Neural cell (in vitro differentiated cells): ENCODE measurements around the gene GZMM.

ENCODE experiments used
- RAD21 ChIP-seq: fragments of 450-650 bp; conservative IDR thresholded peaks from 2 replicates; pipeline ENCODE4 v1.6.1; 2014; ENCODE audit warnings: antibody characterized with exemption, mild to moderate bottlenecking, moderate library complexity
- TF ChIP-seq, protein P1 (sequence below): fragments of 450-650 bp; IDR thresholded peaks from 2 replicates; pipeline ENCODE4 v1.5.1; 2014; ENCODE audit warnings: antibody characterized with exemption, mild to moderate bottlenecking, moderate library complexity; ENCODE audit not compliant: poor library complexity, severe bottlenecking

DNA sequence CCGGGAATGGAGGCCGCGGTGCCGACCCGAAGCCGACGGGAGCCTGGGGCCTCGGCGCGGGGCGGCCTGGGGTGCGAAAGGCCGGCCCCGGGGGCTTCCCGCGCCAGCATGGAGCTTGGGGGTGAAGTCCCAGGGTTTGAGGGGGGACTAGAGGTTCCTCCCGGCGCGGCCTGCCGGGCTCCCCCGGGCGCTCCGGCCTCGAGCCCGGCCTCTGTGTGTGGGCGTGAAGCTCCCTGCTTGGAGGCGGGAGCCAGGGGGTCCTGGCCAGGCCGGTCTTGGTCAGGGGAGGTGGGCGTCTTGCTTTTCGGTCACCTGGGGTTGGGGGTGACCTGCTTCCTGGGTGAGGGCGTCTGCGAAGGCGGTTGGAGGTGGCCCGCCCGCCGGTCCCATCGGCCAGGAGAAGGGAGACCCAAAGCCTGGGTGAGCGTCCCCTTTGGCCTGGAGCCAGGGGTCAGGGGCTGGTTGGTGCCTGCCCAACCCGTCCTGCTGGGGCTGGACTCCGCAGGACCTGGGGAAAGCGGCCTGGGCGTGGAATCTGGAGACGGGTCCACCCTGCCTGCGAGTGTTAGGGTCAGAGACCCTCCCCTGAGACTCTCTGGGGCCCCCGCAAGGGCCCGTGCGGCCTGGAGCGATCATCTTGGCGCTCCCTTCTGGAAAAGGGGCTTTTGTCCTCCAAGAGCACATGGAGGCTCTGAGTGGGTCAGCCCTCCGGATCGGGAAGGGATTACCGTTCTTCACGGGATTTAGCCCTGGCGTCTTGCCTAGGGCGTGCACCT lies 29.1 kb downstream of the GZMM start:
- no peak for TF ChIP-seq RAD21
- TF ChIP-seq, protein P1, sequence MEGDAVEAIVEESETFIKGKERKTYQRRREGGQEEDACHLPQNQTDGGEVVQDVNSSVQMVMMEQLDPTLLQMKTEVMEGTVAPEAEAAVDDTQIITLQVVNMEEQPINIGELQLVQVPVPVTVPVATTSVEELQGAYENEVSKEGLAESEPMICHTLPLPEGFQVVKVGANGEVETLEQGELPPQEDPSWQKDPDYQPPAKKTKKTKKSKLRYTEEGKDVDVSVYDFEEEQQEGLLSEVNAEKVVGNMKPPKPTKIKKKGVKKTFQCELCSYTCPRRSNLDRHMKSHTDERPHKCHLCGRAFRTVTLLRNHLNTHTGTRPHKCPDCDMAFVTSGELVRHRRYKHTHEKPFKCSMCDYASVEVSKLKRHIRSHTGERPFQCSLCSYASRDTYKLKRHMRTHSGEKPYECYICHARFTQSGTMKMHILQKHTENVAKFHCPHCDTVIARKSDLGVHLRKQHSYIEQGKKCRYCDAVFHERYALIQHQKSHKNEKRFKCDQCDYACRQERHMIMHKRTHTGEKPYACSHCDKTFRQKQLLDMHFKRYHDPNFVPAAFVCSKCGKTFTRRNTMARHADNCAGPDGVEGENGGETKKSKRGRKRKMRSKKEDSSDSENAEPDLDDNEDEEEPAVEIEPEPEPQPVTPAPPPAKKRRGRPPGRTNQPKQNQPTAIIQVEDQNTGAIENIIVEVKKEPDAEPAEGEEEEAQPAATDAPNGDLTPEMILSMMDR = no peak
